ENCODE measurements around the gene DAPL1. TPM values are rescaled to one million over a fixed set of nuclear protein-coding genes. Genes with fewer than 3 reads are reported as not detected.

DAPL1 gene, protein sequence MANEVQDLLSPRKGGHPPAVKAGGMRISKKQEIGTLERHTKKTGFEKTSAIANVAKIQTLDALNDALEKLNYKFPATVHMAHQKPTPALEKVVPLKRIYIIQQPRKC
- not detected for polyA plus RNA-seq (ENCODE audit: insufficient read length)

- DNase-seq: no peak
Observed at GRCh38 chr2:158795195-158795924, at the start of gene DAPL1. Gene DAPL1, plus strand, starts transcription at chr2:158795317. Its CDS starts 56 bp downstream, at chr2:158795373.

DNA sequence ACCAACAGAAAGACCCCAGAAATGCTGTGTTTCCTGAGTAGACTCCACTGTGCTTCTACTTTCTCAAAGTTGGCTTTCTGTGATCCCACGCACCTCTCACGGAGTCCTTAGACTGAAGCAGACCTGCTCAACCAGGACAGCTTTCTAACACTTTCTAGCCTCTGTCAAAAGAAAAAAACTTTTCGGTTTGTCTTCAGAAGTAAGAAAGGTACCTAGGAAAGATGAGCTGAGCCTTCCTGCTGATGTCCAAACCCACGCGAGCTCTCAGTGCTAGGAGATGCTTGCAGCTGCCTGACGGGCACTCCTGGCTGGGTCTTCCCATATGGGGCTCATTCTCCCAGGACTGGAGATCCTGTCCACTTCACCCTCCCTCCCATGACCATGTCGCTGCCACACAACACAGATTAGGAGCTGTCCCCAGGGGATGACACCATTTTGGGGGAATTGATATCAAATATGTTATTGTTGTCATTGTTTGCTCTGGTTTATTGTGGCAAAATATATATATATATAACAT lies 49.2 kb upstream of the DAPL1 start:
- DNase-seq: no peak

DNA sequence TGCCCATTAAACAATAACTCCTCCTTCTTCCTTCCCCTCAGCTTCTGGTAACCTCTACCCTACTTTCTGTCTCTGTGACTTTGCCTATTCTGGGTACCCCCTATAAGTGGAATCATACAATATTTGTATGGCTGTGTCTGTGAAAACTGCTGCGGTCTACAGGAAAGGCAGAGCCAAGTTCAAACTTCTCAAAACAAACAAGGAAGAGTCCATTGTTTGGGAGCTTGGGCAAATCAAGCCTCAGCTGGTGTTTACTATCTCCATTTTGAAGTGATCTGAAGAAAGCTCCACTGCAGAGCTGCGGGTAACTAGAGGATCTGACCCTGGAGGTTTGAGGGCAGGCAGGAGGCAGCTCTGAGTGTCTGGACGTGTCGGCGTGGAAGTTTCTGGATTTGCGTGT lies 48.6 kb upstream of the DAPL1 start:
- no peak for DNase-seq

DNA sequence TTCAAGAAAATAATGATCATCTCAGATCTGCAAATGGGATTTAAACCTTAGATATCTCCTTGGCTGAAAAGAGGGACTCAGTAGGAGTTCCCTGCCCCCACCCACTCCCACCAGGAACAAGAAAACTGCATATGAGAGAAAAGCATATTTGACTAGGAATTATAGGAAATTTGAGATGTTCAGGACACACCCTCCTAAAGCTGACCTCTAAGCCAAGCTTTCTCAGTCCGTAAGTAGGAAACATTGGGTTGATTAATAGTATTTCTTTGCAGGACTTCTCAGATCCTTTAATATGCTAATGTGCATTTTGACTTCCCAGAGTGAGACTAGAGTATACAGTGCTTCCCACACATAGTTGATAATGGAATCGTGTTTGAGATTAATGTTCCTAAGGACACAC lies 47.8 kb upstream of the DAPL1 start:
- DNase-seq: no peak

- no peak for DNase-seq
Observed at GRCh38 chr2:158748926-158749590, 46.1 kb upstream of the DAPL1 start.

- DNase-seq: no peak
Observed at GRCh38 chr2:158750458-158751125, 44.5 kb upstream of the DAPL1 start.

DNA sequence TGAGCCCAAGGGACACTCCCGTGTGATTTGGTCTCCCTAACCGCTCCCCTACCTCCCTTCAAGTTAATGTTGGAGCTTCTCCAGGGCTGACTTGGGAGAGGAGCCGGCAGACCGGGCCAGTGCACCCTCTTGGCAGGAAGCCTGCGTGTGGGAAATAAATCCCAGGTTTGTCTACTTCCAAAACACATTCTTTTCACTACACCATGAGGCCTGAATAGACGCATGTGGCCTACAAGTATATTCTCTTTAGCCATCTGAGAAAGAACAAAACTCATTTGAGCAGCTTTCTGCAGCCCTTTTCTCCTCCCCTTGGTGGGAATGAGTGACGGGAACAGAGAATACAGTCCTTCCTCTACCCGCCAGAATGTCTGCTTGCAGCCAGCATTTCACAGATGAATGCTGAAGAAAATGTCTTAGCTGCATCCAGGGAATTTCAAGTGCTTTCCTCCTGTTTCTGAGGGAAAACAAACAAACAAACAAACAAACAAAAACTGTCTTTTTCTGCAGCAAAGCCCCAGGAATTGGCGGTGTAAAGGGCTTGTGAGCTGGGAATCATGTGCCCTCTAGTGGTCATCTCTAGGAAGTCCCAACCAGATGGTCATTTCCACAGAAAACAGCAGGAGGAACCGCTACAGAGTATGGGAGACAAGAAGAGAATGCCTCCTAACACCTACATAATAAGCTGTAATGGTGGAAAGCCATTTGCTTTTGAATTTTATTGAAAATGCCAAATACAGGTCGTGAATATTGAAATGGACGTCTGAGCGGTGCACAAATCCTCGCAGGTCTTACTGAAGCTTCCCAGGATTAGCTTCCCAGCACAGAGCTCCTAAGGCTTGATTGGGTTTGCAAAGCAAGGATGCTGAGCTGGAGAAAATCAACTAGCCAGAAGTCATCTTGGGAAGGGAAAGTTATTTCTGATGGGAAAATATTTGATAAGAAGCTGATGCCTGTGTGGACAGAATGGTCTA lies 41.2 kb upstream of the DAPL1 start:
- DNase-seq: peak; percentile 78

- no peak for DNase-seq
Observed at GRCh38 chr2:158755310-158756087, 39.6 kb upstream of the DAPL1 start.

GRCh38 chr2:158756331-158756730 lies 38.8 kb upstream of the DAPL1 start:
- DNase-seq: no peak

DNA sequence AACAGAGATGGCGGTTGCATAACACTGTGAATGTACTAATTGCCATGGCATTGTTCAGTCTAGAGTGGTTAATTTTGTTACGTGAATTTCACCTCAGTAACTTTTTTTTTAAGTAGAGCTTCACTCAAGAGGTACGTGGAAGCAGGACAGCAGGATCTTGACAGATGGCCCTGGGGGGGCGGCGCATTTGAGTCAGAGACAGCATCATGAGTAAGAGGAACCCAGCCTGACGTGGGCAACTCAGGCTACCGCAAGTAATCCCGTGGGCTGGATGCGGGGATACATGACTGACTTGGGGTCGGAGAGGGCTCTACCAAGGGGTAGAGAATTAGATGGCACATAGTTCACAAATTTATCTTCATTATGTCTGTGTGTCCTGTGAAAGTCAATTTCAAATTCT lies 38.1 kb upstream of the DAPL1 start:
- no peak for DNase-seq

DNA sequence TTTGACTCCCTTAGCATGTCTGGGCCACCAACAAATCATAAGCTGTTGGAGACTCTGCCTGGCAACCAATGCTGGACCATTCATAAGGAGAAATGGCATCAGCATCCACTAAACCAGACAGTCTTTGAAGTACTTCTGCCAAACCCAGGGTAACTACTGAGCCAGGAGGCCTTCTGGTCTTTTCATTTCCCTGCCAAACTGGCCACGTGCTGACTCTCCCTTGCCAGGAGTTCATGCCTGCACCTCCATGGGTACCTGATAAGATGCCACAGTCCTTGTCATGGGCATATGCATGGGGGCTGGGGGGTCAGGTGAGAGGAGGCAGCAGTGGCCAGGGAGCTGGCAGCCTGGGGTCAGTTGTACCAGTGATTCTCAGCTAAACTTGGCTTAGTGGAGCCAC lies 34.2 kb upstream of the DAPL1 start:
- no peak for DNase-seq

DNA sequence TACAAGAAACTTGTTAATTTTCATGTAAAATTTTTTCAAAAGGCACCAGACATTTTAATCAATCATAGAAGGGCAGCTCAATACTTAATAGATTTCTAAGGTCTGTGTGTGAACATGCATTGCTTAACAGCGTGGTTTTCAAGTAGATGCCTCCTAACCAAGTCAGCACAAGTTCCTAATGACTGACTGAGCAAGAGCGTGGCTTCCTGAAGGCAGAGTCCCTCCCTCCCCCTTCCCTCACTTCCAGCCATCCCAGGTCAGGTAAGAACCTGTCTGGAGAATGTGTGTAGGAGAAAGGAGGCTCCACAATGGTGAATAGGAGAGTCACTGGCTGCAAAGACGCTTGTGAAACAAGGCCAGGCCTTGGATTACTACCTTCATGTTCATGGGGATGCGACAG lies 33.5 kb upstream of the DAPL1 start:
- DNase-seq: no peak

DNA sequence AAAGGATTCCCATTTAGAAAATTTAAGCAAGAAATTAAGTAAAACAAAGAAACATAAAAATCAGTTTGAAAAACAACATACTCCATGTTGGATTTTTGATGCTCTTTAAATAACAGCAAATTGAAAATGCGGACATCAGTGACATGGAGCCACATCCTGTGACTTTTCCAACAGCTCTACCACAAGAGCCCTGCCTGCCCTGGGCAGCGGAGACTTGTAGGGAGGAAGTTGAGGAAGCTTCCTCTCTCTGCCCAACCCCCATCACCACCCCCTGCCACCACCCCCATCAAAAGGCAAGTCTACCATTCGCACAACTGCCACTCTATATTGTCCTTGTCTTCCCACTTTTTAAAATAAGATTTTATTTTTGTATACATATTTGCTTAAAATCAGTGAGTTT lies 32.8 kb upstream of the DAPL1 start:
- DNase-seq: no peak

GRCh38 chr2:158766524-158766923 lies 28.6 kb upstream of the DAPL1 start:
- no peak for DNase-seq

GRCh38 chr2:158772306-158773078 lies 22.6 kb upstream of the DAPL1 start:
- DNase-seq: peak; percentile 19

DNA sequence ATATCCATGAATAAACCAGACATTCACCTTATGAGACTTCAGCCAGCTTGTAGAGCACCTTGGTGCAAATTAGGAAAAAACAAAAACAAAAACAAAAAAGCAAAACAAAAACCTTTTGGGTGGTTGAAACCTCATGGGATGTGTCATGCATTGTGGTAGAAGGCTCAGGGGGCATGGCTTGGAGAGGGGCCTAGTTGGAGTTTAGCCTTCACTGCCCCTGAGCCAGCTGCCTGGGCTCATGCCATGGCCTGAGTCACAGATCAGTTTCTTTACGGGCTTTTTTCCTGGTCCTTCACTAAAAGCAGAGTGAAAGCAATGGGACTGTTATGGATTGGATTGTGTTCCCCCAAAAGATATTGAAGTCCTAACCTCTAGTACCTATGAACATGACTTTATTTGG lies 22.0 kb upstream of the DAPL1 start:
- peak; percentile 27 for DNase-seq

GRCh38 chr2:158774681-158775080 lies 20.4 kb upstream of the DAPL1 start:
- DNase-seq: no peak

- DNase-seq: no peak
Observed at GRCh38 chr2:158775273-158776027, 19.7 kb upstream of the DAPL1 start.

DNA sequence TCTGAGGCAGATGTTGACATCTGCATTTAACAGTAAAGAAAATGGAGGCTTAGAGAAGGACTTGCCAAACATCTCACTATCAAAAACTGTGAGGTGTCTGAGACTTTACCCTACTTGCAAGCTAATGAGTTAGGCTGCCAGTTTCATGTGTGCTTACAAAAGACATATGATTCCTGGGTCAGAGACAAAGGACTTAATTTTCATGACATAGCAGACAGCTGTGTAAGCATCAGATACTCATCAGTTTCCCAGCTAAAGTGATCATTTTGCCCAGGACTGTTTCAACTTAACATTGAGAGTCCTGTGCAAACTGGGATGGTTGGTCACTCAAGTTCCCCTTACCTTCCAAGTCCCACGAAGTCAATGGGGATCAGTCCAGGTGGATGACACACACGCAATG lies 18.9 kb upstream of the DAPL1 start:
- DNase-seq: no peak

GRCh38 chr2:158777077-158777476 lies 18.0 kb upstream of the DAPL1 start:
- DNase-seq: no peak

All from hindlimb muscle (tissue), 1 donor.